ENCODE results near the gene CPSF2.
"Not testable (repeated sequence)": the region's sequence is repeated elsewhere in the genome, so short reads cannot be mapped to it uniquely, and the experiment has no call there.

The CPSF2 gene

GRCh38 chr14:92207012-92207927, 85.5 kb downstream of the CPSF2 start:
- TF ChIP-seq CTCF (IDR thresholded peaks at IDR 0.05), result no peak
- TF ChIP-seq ZFX (IDR thresholded peaks at IDR 0.05; ENCODE audit: borderline replicate concordance), result no peak
- no peak overlapping the region for H3K27ac ChIP-seq

DNA sequence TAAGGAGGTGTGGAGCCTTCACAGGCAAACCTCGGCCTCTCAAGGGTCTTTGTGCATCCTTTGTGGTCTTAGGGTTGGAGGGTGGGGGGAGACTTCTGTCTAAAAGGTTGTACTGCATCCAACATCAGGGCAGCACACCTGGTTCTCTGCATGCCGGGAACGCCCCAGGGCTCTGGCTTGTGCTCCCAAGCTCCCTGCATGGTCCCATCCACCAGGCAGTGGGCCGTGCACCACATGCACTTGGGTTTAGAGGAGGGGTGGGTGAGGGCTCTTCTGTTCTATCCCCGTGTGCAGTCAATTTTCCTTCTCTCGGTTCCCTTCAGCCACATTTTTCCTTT, 86.1 kb downstream of the CPSF2 start:
- H3K27ac ChIP-seq, result no peak overlapping the region
- TF ChIP-seq ZFX (IDR thresholded peaks at IDR 0.05; ENCODE audit: borderline replicate concordance), result no peak
- TF ChIP-seq CTCF (IDR thresholded peaks at IDR 0.05), result no peak

DNA sequence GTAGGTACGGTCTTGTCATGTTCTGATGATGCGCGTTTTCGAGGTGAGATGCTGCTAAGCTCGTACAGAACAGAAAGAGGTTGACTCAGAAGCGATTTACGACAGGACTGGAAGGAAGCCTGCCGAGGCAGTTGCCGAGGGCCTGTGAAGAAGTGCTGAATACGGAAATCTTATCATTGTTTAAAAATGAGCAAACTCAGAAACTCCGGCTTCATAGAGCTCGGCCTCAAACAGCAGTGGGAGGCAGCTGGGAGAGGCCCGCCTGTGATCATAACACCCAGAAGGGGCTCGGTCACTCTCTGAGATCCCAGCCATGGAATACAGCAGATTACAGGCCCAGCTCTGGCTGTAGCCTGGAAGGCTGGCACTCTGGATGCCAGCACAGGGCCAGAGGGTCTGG, 87.4 kb downstream of the CPSF2 start:
- TF ChIP-seq ZFX (IDR thresholded peaks at IDR 0.05; ENCODE audit: borderline replicate concordance) (no peak), CTCF (IDR thresholded peaks at IDR 0.05) (no peak)
- no peak overlapping the region for H3K27ac ChIP-seq

- H3K27ac ChIP-seq, result not testable (repeated sequence)
Measured at GRCh38 chr14:92213125-92213524, 91.4 kb downstream of the CPSF2 start.

- no peak overlapping the region for H3K27ac ChIP-seq
- TF ChIP-seq ZFX (IDR thresholded peaks at IDR 0.05; ENCODE audit: borderline replicate concordance), result no peak
- TF ChIP-seq CTCF (IDR thresholded peaks at IDR 0.05), result no peak
Measured at GRCh38 chr14:92215579-92215978, 93.8 kb downstream of the CPSF2 start.

GRCh38 chr14:92217936-92218335, 96.2 kb downstream of the CPSF2 start:
- TF ChIP-seq ZFX (IDR thresholded peaks at IDR 0.05; ENCODE audit: borderline replicate concordance) (no peak), CTCF (IDR thresholded peaks at IDR 0.05) (no peak)
- no peak overlapping the region for H3K27ac ChIP-seq

Measured in 22Rv1 (cell line).